SK-N-SH (cell line): ENCODE measurements around the gene NFXL1. TPM values are rescaled to one million over a fixed set of nuclear protein-coding genes. Genes with fewer than 3 reads are reported as not detected.

Experiments
- CTCF ChIA-PET: fragments of 300-600, 350-600 bp; formaldehyde crosslinking; extraction: SDS; loops from one replicate; lab custom pipeline; 2021; lab: Yijun Ruan, JAX
- POLR2A ChIA-PET: fragments of 350-600 bp; sonication (Branson Sonifier 250); formaldehyde crosslinking; extraction: SDS; loops from one replicate; lab custom pipeline; 2020; ENCODE audit warnings: antibody characterized with exemption, inconsistent platforms; lab: Yijun Ruan, JAX
- DNase-seq: peaks from one replicate; pipeline ENCODE4 v3.0.0; 2012
- H2AFZ ChIP-seq: fragments of 200-600 bp; sonication (generic); 2 replicates; pipeline ENCODE4 v1.8.1; 2016; ENCODE audit warnings: antibody characterized with exemption, mild to moderate bottlenecking, low read depth
- H3F3A ChIP-seq: fragments of 200-600 bp; sonication (generic); replicated peaks from 2 replicates; pipeline ENCODE3; 2016; ENCODE audit warnings: antibody characterized with exemption, mild to moderate bottlenecking; ENCODE audit not compliant: insufficient read depth
- H3K27ac ChIP-seq, 2 experiments: fragments of 200-500 bp in 1 of 2; fragments of 200-600 bp in 1 of 2; sonication (Bioruptor generic) in 1 of 2; sonication (generic), shearing (Covaris generic) in 1 of 2; 2 replicates each; pipeline versions ENCODE4 v1.5.1 to v1.6.1; 2014 to 2016; ENCODE audit warnings: low read depth in 2 of 2, inconsistent platforms in 1 of 2, low read length in 1 of 2, mild to moderate bottlenecking in 1 of 2, mixed read lengths in 1 of 2
- H3K27me3 ChIP-seq: fragments of 200-600 bp; sonication (generic), shearing (Covaris generic); 2 replicates; pipeline ENCODE4 v1.6.1; 2016; ENCODE audit warnings: mixed run types; ENCODE audit not compliant: insufficient read depth
- H3K36me3 ChIP-seq, 2 experiments: fragments of 200-500 bp in 1 of 2; fragments of 200-600 bp in 1 of 2; sonication (Bioruptor generic) in 1 of 2; sonication (generic) in 1 of 2; replicated peaks in 1 of 2; 2 replicates each; pipeline versions ENCODE3 to v1.5.1; 2014 to 2016; ENCODE audit warnings: low read length in 1 of 2, mild to moderate bottlenecking in 1 of 2; ENCODE audit not compliant: insufficient read depth in 2 of 2, control insufficient read depth in 1 of 2
- H3K4me1 ChIP-seq, 2 experiments: fragments of 200-500 bp in 1 of 2; fragments of 200-600 bp in 1 of 2; sonication (Bioruptor generic) in 1 of 2; sonication (generic), shearing (Covaris generic) in 1 of 2; 2 replicates each; pipeline versions ENCODE4 v1.5.1 to v1.6.1; 2014 to 2016; ENCODE audit warnings: low read depth in 1 of 2, low read length in 1 of 2, mixed run types in 1 of 2; ENCODE audit not compliant: insufficient read depth in 2 of 2, control insufficient read depth in 1 of 2
- H3K4me2 ChIP-seq: fragments of 200-600 bp; sonication (generic), shearing (Covaris generic); 2 replicates; pipeline ENCODE4 v1.6.1; 2017; ENCODE audit warnings: mixed run types
- H3K4me3 ChIP-seq, 2 experiments: fragments of 200-500 bp in 1 of 2; fragments of 200-600 bp in 1 of 2; sonication (Bioruptor generic) in 1 of 2; sonication (generic), shearing (Covaris generic) in 1 of 2; 2 replicates each; pipeline versions ENCODE4 v1.5.1 to v1.8.1; 2014 to 2016; ENCODE audit warnings: low read depth in 2 of 2, inconsistent platforms in 1 of 2, low read length in 1 of 2, mild to moderate bottlenecking in 1 of 2, mixed read lengths in 1 of 2, moderate library complexity in 1 of 2
- H3K79me2 ChIP-seq: fragments of 200-600 bp; sonication (generic); 2 replicates; pipeline ENCODE4 v1.8.1; 2017; ENCODE audit warnings: mild to moderate bottlenecking; ENCODE audit not compliant: insufficient read depth
- H3K9ac ChIP-seq: fragments of 200-600 bp; sonication (generic); 2 replicates; pipeline ENCODE4 v1.6.1; 2017; ENCODE audit warnings: mixed run types
- H3K9me2 ChIP-seq: fragments of 200-600 bp; sonication (generic); 2 replicates; pipeline ENCODE4 v1.6.1; 2017; ENCODE audit warnings: mixed run types
- H3K9me3 ChIP-seq: fragments of 200-600 bp; sonication (generic); 2 replicates; pipeline ENCODE4 v1.6.1; 2017; ENCODE audit warnings: mixed run types, mild to moderate bottlenecking, moderate library complexity
- H4K20me1 ChIP-seq: fragments of 200-600 bp; sonication (generic); 2 replicates; pipeline ENCODE4 v1.6.1; 2017; ENCODE audit warnings: mild to moderate bottlenecking, mixed run types; ENCODE audit not compliant: insufficient read depth
- ELF1 ChIP-seq: IDR thresholded peaks from 2 replicates; pipeline ENCODE4 v1.4.0; 2012
- EP300 ChIP-seq, 2 experiments: IDR thresholded peaks; 2 replicates each; pipeline versions ENCODE4 v1.4.0 to v1.6.1; 2012; ENCODE audit warnings: borderline replicate concordance in 1 of 2, low read depth in 1 of 2, low read length in 1 of 2
- NRF1 ChIP-seq: IDR thresholded peaks from 2 replicates; pipeline ENCODE4 v1.6.1; 2012; ENCODE audit warnings: low read depth, mild to moderate bottlenecking, low read length
- PBX3 ChIP-seq: IDR thresholded peaks from 2 replicates; pipeline ENCODE4; 2012
- REST ChIP-seq: IDR thresholded peaks from 2 replicates; pipeline ENCODE4 v1.6.1; 2012; ENCODE audit warnings: mild to moderate bottlenecking, low read depth, low read length, moderate library complexity
- TCF12 ChIP-seq: IDR thresholded peaks from 2 replicates; pipeline ENCODE4 v1.4.0; 2012
- YY1 ChIP-seq: IDR thresholded peaks from 2 replicates; pipeline ENCODE4 v1.4.0; 2012; ENCODE audit warnings: low read depth, mild to moderate bottlenecking
- WGBS: methylation state at CpG from one replicate; pipeline ENCODE4 v1.1.6; 2017; ENCODE audit warnings: low lambda C conversion rate; 5-methylcytosine and 5-hydroxymethylcytosine counted together
- polyA plus RNA-seq, 3 experiments: library from polyadenylated mRNA; depleted of rRNA; stranded (reverse); fragments of >200 nt; gene quantifications; 2 replicates each; pipeline ENCODE4 v1.2.3, GENCODE V29; 2012

Gene NFXL1
- polyA plus RNA-seq, 1 of the 3 experiments (the other 2 are of a cell fraction): 9.0 TPM

- Histone ChIP-seq H3K79me2 (peaks cover 53% of the 10 kb centered on the region), H3K4me1 (peaks cover 5 to 18% of the 10 kb centered on the region in 2 experiments; a peak in 3 of 4 replicates), H3F3A (peaks cover 3% of the 10 kb centered on the region), H2AFZ (no peak overlapping the region), H3K9me3 (no peaks in the 10 kb centered on the region), H3K27me3 (no peaks in the 10 kb centered on the region), H3K36me3 (peaks cover 55 to 72% of the 10 kb centered on the region in 2 experiments), H3K9ac (no peak overlapping the region), H3K27ac (peak overlapping the region; percentile 15 to 53), H3K4me3 (no peak overlapping the region), H3K4me2 (peak overlapping the region; percentile 44; the same call in 1 of the 2 replicates), H4K20me1 (no peaks in the 10 kb centered on the region; the same call in 1 of the 2 replicates), H3K9me2 (no peaks in the 10 kb centered on the region)
- CTCF ChIA-PET: interaction anchor here (1.1 to 1.7 kb wide), 3 partner anchors 27 to 239 kb away, joined by 3 to 6 read pairs (median 3); no protein-coding TSS in a partner anchor
- no peak for TF ChIP-seq NRF1
- TF ChIP-seq ELF1: no peak
- peak; percentile 25; the same call in 1 of the 2 replicates for TF ChIP-seq TCF12
- no peak for DNase-seq
- 3% methylated on average over 1 of the region's 1 CpG for WGBS
- POLR2A ChIA-PET: interaction anchor here (0.9 kb wide), 1 partner anchor 26 kb away, joined by 3 read pairs; no protein-coding TSS in a partner anchor
These were observed 7.2 kb downstream of the NFXL1 start for GRCh38 chr4:47907089-47907646.

- Histone ChIP-seq H4K20me1 (no peaks in the 10 kb centered on the region), H3K9me2 (no peaks in the 10 kb centered on the region), H3F3A (peaks cover 3% of the 10 kb centered on the region), H2AFZ (no peak overlapping the region), H3K79me2 (0 out of 2 replicates have a peak, but pooled peaks cover 7% of the 10 kb centered on the region), H3K4me2 (no peak overlapping the region), H3K4me3 (no peak overlapping the region), H3K27ac (no peak overlapping the region), H3K36me3 (peaks cover 84 to 92% of the 10 kb centered on the region in 2 experiments), H3K9ac (no peak overlapping the region), H3K4me1 (no peaks in the 10 kb centered on the region), H3K27me3 (no peaks in the 10 kb centered on the region), H3K9me3 (no peaks in the 10 kb centered on the region)
- TF ChIP-seq YY1 (no peak), REST (no peak), PBX3 (no peak), EP300 (IDR thresholded peaks at IDR 0.05; ENCODE audit: borderline replicate concordance in 1 of 2, low read depth in 1 of 2, low read length in 1 of 2) (no peak)
- no peak for DNase-seq
- 81% methylated on average over 1 of the region's 1 CpG for WGBS
- ChIA-PET POLR2A (no interaction called here), CTCF (interaction anchor here (0.9 kb wide), 1 partner anchor 63 kb away, joined by 3 read pairs; no protein-coding TSS in a partner anchor)
These were observed 14.7 kb downstream of the NFXL1 start for GRCh38 chr4:47899639-47900038.
